Fibroblast of villous mesenchyme (primary cell): ENCODE results near the gene DBNDD2. TPM values are rescaled to one million over a fixed set of nuclear protein-coding genes. Genes with fewer than 3 reads are reported as not detected.
A peak's percentile ranks its signal among the peaks of the same experiment; 100 is the strongest.

Experiments used
- DNase-seq: peaks from one replicate; pipeline ENCODE4 v3.0.0-alpha.2; 2010; ENCODE audit warnings: low read depth
- H3K4me3 ChIP-seq: 2 replicates; pipeline ENCODE4 v1.5.1; 2011; ENCODE audit warnings: low read depth, mild to moderate bottlenecking, low read length
- total RNA-seq: library from RNA; depleted of rRNA; stranded (reverse); fragments of >200 nt; gene quantifications from 2 replicates; pipeline ENCODE4 v1.2.3, GENCODE V29; 2012
- TF ChIP-seq, protein P1 (sequence below): IDR thresholded peaks from 2 replicates; pipeline ENCODE4 v1.5.1; 2012; ENCODE audit warnings: low read depth, mild to moderate bottlenecking, low read length; ENCODE audit not compliant: insufficient read depth

Gene DBNDD2
- total RNA-seq, 1 donor = 9.9 TPM

DNA sequence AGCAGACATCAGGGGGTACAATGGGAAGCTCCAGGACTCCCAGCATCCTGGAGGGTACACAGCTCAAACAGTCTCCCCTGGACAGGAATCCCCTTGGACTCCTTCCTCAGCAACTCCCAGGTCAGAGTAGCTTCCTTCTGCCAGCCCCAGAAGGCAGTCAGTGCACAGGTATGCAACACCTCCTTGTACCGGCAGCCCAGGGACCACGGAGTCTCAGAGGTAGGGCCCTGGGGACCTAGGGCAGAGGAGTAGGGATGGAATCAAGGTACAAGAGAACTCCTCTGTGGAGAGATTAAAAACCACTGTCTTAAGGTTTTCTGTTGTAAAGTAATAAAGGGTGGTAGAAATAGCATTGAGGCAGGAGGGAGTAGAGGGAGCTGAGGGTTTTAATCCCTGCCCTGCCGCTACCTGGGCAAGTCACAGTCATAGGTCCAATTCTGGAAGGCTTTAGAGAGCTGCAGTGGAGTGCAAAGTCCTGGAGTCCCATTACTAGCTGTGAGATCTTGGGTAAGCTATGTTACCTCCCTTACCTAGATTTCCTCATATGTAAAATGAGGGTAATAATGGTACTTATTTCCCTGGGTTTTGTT lies 37.4 kb upstream of the DBNDD2 start:
- H3K4me3 ChIP-seq = no peak overlapping the region
- no peak for DNase-seq

DNA sequence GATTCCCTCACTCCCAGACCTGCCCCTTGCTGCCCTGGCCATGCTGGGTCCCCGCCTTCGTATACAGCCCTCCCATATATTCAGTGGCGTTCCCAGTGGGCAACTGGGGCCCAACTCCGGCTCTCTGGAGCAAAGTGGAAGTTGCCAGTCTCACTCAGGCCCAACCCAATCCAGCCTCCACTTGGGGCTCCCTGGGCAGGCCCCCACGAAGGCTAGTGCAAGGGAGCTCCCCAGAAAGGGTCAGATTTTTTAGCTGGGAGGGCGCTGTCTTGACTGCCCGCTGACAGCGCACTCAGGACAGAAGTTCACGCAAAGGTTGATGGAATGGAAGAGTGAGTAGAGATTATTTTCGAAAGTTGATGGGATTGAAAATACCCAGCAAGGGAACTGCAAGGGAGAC lies 35.8 kb upstream of the DBNDD2 start:
- no peak for DNase-seq

More for the DNA sequence above, 37.4 kb upstream of the DBNDD2 start:
- TF ChIP-seq, protein P1, sequence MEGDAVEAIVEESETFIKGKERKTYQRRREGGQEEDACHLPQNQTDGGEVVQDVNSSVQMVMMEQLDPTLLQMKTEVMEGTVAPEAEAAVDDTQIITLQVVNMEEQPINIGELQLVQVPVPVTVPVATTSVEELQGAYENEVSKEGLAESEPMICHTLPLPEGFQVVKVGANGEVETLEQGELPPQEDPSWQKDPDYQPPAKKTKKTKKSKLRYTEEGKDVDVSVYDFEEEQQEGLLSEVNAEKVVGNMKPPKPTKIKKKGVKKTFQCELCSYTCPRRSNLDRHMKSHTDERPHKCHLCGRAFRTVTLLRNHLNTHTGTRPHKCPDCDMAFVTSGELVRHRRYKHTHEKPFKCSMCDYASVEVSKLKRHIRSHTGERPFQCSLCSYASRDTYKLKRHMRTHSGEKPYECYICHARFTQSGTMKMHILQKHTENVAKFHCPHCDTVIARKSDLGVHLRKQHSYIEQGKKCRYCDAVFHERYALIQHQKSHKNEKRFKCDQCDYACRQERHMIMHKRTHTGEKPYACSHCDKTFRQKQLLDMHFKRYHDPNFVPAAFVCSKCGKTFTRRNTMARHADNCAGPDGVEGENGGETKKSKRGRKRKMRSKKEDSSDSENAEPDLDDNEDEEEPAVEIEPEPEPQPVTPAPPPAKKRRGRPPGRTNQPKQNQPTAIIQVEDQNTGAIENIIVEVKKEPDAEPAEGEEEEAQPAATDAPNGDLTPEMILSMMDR = no peak

DNA sequence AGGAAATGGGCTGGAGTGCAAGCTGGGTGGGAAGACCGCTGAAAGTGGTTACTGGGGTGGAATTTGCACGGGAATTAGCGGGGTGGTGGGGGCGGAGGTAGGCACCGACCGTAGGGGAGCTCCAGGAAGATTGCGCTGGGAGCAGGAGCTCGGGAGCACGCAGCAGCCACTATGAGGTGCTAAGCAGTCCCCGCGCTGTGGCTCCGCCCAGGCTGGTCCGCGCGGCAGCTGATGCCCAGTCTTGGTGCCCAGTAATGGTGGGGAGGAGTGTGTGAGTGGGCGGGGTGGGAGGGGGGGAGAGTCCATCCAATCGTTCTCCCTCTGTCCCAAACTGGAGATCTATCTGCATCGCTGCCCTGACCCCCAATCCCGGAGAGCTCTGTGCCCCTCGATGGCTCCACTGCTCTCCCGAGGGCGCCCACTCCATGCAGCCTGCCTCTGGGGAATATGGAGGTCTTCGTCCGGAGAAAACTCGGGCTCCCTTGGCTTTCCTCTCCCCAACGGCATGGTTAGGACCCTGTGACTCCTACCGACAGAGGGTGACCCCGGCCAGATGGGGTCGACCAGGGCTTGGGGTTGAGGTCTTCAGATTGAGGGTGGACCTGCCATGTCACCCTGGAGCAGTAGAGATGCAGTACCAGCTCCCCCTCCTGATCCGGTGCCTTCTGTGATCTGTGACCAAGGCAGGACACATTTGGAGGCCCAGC lies 35.3 kb upstream of the DBNDD2 start:
- no peak overlapping the region for H3K4me3 ChIP-seq
- TF ChIP-seq, protein P1 = no peak
- DNase-seq = no peak

More for the DNA sequence above, 35.8 kb upstream of the DBNDD2 start:
- TF ChIP-seq, protein P1 = no peak
- no peak overlapping the region for H3K4me3 ChIP-seq

DNA sequence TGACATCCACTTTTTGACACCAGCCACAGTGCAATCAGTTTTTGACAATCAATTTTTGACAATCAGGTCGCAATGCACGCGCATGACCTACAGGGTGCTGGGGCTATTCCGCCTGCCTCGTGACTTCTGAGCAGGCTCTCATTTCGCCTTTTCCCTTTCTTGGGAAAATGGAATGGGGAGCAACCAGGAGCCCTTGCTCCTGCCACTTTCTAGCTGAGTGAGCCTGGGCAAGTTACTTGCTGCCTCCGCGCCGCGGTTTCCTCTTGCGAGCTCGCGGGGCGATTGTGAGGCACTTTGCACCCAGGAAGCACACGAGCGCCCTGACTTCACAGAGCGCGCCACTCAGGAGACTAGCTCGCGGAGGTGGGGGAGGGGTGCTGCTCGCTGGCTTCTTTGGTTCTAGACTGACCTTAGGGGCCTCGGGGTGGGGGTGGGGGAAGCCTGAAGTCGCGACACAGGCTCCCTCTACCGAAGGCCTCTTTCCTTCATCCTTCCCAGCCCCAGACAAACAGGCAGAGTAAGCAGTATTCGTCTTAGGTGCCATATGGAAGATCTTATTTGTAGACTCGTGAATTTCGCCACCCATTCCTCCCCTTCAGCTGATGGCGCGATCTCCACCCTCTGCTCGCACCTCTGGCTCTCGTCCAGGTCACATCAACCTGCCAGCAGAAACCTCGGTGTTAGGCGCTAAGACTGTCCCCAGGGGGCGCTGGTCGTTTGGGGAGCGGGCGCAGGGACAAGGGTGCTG lies 34.6 kb upstream of the DBNDD2 start:
- peak overlapping the region; percentile 56 for H3K4me3 ChIP-seq
- peak; percentile 86 for DNase-seq
- TF ChIP-seq, protein P1 = peak; percentile 95

DNA sequence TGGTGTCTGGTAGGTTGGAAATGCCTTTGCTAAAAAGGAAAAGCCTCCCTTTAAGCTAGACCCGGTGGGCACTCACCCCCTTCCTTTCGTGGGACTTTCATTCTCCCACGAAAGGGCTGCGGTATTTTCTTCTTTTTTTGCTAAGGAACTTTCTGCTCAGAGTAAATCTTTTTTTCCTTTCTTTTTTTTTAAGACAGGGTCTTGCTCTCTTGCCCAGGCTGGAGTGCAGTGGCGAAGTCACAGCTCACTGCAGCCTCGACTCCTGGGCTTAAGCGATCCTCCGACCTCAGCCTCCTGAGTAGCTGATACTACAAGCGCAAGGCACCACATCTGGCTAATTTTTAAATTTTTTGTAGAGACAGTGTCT lies 34.0 kb upstream of the DBNDD2 start:
- TF ChIP-seq, protein P1 = no peak
- DNase-seq = no peak
- H3K4me3 ChIP-seq = peak overlapping the region; percentile 56

DNA sequence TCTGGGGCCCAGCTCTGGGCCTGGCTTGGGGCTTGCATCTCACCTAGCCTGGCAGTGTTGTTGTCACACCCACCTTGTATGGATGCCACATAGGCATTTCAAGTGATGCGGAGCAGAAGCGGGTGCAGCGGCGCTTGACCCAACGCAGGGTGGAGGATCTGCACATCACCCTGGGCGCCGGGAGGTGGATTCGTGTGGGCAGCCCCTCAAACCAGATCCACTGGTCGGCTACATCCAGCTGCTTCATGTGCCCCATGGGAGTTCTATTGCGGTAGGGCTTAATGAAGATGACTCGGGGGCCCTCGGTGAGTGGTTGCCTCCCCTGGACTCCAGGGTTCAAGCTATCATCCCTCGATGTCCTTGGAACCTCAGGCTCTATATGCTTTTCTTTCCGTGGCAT lies 33.1 kb upstream of the DBNDD2 start:
- no peak overlapping the region for H3K4me3 ChIP-seq
- no peak for DNase-seq
- TF ChIP-seq, protein P1 = no peak
